Left ventricle myocardium inferior (tissue), 1 donor: ENCODE results near the gene PIGZ. TPM values are rescaled to one million over a fixed set of nuclear protein-coding genes. Genes with fewer than 3 reads are reported as not detected.

ENCODE experiments used
- DNase-seq: peaks from one replicate; pipeline ENCODE4 v3.0.0-alpha.2; 2020
- H3K27ac ChIP-seq: fragments of 200-600 bp; replicated peaks from 2 replicates; pipeline ENCODE4 v1.8.0; 2021
- H3K27me3 ChIP-seq: fragments of 200-600 bp; 2 replicates; pipeline ENCODE4 v1.8.0; 2021; ENCODE audit warnings: low read depth
- H3K36me3 ChIP-seq: fragments of 200-600 bp; 2 replicates; pipeline ENCODE4 v1.8.0; 2021
- H3K4me1 ChIP-seq: fragments of 200-600 bp; 2 replicates; pipeline ENCODE4 v1.8.0; 2021
- H3K4me3 ChIP-seq: fragments of 200-600 bp; 2 replicates; pipeline ENCODE4 v1.8.0; 2021; ENCODE audit warnings: mild to moderate bottlenecking, moderate library complexity
- H3K9me3 ChIP-seq: fragments of 200-600 bp; replicated peaks from 2 replicates; pipeline ENCODE4 v1.8.0; 2021
- intact Hi-C: fragments of 100-400 bp; cut with micrococcal nuclease; formaldehyde crosslinking; loops from one replicate; pipeline ENCODE4 v1.11.0; 2022
- total RNA-seq: library from RNA; stranded (reverse); fragmentation: NEBNext Ultra II Directional; extraction: Animal tissue kit (Norgen Biotek cat#: 25700); gene quantifications from one replicate; pipeline ENCODE4 v1.2.1, GENCODE V29; 2021
- TF ChIP-seq, protein P1 (sequence below): fragments of 200-600 bp; IDR thresholded peaks from 2 replicates; pipeline ENCODE4 v1.8.0; 2021; ENCODE audit warnings: antibody characterized with exemption, mild to moderate bottlenecking, borderline replicate concordance
- donor health status: DM: no; HTN: yes; CAD: no; lungs with severe emphysema.

The PIGZ gene
- total RNA-seq, 1 donor from 2014 or later: 3.7 TPM

DNA sequence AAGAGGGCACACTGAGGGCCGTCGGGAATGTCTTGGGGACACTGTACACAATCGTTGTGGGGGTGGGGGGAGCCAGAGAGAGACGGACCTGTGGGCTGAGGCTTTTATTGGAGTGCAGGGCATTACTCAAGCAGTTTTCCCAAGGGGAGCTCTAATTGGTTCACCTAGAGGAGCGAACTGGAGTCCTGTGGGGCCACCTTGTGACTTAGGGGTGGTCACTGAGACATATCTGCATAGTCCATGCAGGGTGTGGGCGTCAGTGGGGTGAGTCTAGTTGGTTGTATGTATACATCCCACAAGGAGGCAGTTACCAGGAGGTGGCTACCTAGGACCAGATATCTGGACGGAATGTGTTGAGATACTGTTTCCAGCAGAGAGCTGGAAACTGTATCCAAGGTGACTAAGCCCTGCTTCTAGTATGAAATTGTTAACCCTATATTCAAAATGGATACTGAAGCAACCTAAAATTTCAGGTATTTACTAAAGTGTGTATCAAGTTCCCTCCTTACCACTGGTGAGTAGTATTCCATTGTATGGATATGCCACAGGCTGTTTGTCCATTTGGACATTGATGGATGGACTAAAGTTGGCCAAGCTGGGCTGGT lies 2.6 kb upstream of the PIGZ start:
- no peak for DNase-seq
- peaks cover 23% of the 10 kb centered on the region for H3K4me1 ChIP-seq
- TF ChIP-seq, protein P1, sequence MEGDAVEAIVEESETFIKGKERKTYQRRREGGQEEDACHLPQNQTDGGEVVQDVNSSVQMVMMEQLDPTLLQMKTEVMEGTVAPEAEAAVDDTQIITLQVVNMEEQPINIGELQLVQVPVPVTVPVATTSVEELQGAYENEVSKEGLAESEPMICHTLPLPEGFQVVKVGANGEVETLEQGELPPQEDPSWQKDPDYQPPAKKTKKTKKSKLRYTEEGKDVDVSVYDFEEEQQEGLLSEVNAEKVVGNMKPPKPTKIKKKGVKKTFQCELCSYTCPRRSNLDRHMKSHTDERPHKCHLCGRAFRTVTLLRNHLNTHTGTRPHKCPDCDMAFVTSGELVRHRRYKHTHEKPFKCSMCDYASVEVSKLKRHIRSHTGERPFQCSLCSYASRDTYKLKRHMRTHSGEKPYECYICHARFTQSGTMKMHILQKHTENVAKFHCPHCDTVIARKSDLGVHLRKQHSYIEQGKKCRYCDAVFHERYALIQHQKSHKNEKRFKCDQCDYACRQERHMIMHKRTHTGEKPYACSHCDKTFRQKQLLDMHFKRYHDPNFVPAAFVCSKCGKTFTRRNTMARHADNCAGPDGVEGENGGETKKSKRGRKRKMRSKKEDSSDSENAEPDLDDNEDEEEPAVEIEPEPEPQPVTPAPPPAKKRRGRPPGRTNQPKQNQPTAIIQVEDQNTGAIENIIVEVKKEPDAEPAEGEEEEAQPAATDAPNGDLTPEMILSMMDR: no peak
- no peak overlapping the region for H3K27ac ChIP-seq
- intact Hi-C loops: no loop called here
- H3K36me3 ChIP-seq: no peaks in the 10 kb centered on the region
- no peak overlapping the region for H3K4me3 ChIP-seq
- H3K27me3 ChIP-seq: no peaks in the 10 kb centered on the region
- H3K9me3 ChIP-seq: no peaks in the 10 kb centered on the region

DNA sequence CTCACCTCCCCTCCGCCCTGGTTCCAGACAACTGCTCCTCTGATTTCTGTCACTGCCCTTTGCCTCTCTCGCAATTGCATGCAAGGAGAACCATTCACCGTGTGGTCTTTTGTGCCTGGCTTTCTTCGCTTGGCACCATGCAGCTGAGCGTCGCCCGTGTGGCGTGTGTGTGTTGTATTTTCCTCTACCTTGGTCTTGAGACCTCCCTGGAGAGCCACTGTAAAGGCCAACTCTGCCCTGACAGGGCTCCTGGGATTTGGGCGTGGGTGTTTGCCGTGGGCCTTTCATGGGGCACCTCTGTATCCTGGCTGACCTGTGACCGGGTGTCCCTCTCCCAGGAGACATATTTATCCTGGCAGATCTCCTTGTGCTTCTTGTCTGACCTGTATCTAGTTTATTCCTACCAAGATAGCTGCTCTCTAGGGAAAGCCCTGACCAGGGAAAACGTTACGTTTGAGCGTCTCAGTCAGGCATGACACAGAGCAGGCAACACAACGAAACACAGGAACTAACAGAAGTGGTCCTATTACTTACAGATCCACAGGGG lies 2.0 kb upstream of the PIGZ start:
- intact Hi-C loops: no loop called here
- no peak for DNase-seq
- Histone ChIP-seq H3K4me1 (peaks cover 23% of the 10 kb centered on the region), H3K9me3 (no peaks in the 10 kb centered on the region), H3K36me3 (no peaks in the 10 kb centered on the region), H3K27ac (no peak overlapping the region), H3K27me3 (no peaks in the 10 kb centered on the region), H3K4me3 (no peak overlapping the region)
- TF ChIP-seq, protein P1: no peak

DNA sequence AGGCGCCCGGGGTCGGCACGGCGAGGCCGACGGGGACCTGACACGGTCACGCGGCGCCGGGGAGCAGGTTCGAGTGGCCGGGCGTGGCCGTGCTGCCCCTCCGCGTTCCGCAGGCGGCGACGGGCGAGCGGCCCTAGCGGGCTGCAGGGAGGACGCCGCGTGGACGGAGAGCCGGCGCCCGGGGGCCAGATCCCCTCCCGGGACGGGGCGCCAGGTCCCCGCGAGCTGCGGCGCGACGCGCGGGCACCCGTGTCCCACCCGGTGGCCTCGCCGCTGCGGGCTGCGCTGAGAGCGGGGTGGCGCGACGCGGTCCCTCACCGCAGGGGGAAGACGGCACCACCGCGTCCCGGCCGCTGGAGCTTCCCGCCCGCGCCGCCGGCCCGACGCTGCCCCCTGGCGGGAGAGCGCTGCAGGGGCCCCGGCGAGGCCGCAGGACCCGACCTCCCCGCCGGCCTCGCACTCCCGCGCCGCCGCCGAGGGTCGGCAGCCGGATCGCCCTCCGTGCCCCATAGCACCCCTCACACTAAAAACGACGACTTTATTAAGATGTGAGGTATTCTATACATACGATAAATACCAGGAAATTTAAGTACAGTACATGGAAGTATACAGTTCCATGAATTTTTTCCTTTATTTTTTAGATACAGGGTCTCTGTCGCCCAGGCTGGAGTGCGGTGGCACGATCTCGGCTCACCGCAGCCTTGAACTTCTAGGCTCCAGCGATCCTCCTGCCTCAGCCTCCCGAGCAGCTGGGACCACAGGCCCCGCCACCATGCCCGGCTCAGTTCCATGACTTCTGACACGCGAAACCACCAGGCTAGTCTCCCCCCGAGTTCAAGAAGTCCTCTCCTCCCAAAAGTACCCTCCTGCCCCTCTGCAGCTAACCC lies 1.3 kb upstream of the PIGZ start:
- H3K27me3 ChIP-seq: no peaks in the 10 kb centered on the region
- peak; percentile 60 for DNase-seq
- TF ChIP-seq, protein P1: peak; percentile 94
- H3K9me3 ChIP-seq: no peaks in the 10 kb centered on the region
- no peaks in the 10 kb centered on the region for H3K36me3 ChIP-seq
- H3K27ac ChIP-seq: peak overlapping the region; percentile 89
- H3K4me3 ChIP-seq: peak overlapping the region; percentile 94
- H3K4me1 ChIP-seq: peaks cover 23% of the 10 kb centered on the region
- intact Hi-C loops: loop anchor here (10.0 kb wide), 1 partner anchor 135 kb away; no protein-coding TSS in a partner anchor

DNA sequence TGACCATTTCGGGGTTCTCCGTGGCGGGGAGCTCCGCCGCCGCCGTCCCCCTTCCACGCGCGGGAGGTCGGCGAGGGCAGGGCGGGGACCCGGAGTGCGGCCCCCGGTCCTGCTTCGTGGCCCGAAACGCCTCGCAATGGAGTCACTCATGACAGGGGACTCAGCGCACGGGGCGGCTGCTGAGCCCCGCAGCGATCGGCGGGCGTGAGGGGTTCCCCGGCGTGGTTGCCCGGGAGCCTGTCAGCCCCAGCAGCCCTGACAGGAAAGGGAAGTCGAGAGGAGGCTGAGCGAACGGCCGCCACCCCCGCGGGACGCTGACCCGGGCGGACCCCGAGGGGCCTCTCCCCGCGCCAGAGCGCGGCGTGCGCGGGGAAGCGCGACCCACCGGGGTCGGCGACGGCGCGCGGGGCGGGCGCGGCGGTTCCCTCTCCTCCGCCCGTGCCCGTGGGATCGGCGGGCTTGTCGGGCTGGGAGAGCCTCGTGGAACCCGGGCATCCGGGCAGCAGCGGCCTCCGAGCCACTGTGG lies 564 bp upstream of the PIGZ start:
- Histone ChIP-seq H3K4me3 (peak overlapping the region; percentile 94), H3K9me3 (no peaks in the 10 kb centered on the region), H3K36me3 (no peaks in the 10 kb centered on the region), H3K27me3 (no peaks in the 10 kb centered on the region), H3K4me1 (peaks cover 23% of the 10 kb centered on the region), H3K27ac (peak overlapping the region; percentile 89)
- DNase-seq: peak; percentile 32
- TF ChIP-seq, protein P1: no peak
- intact Hi-C loops: loop anchor here (10.0 kb wide), 1 partner anchor 134 kb away; no protein-coding TSS in a partner anchor

DNA sequence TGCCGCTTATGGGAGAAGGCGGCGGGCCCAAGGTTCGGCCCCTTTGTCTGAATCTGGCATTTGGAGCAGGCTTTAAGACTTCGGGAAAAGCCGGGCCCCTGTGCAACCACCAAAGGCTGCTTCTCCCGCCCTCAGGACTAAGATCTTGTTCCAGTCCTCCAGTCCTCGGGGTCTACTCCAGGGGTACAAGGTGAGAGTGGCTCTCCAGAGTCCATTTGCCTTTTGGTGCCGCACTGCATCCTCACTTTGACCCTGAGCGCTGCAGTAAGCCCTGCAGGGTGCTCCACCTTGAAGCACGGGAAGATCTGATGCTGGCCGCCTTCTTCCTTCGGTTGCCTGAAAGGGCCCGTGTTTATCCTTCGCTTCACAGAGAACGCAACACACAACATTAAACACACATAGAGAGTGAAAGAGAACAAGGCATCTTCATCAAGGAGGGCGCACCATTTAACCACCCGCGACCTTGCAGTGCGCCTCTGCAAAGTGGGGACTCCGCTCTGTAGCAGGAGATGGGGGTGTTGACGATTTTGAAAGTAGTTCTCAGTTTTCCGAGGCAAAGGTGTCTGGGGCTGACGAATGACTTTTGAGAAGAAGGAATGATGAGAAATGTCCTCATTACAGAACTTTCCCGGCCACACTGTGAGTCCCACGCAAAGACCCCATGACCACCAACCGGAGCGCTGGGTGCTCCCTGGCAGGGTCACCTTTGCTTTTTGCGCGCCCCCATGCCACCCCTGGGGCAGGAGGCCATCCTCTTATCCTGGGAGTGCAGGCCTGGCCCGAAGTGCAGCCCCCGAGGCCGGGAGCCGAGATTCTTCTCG lies 1.0 kb downstream of the PIGZ start:
- Histone ChIP-seq H3K27me3 (no peaks in the 10 kb centered on the region), H3K9me3 (no peaks in the 10 kb centered on the region), H3K4me1 (peaks cover 23% of the 10 kb centered on the region), H3K4me3 (peak overlapping the region; percentile 94), H3K27ac (no peak overlapping the region), H3K36me3 (no peaks in the 10 kb centered on the region)
- no peak for DNase-seq
- TF ChIP-seq, protein P1: no peak
- intact Hi-C loops: loop anchor here (10.0 kb wide), 1 partner anchor 133 kb away; no protein-coding TSS in a partner anchor
